Brain pericyte (primary cell): ENCODE results near the gene CYP1B1.
A peak's percentile ranks its signal among the peaks of the same experiment; 100 is the strongest.

Experiments used
- DNase-seq: peaks from one replicate; pipeline ENCODE4 v3.0.0-alpha.2; 2012; ENCODE audit warnings: low read depth, low spot score

The CYP1B1 gene

DNA sequence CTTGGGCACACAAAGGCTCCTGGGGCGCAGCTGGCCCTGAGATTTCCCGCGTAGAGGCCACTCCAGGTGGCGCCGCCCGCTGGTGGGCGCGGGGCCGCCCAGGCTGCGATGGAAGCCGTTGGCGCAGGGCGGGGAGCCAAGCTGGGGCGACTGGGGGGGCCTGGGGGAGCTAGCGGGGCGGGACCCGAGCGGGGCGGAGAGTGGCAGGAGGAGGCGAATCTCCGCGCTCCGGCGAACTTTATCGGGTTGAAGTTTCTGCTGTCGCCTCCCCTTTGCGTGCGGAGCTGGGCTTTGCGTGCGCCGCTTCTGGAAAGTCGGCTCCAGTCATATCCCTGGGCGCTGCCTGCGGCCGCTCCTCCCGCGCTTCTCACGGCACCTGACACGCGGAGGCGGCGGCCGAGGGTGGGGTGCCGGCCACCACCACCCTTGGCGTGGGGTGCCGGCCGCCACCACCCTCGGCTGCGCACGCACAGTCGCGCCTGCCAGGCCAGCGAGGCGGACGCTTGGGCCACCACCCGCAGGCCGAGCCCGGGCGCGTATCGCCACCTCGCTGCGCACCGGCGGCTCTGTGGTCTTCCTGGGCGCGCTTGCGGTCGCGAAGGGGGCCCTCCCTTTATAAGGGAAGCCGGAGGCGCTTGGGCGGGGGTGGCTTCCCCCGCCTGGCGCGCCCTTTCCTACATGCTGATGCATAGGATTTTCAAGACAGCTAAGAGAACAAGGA, 919 bp upstream of the CYP1B1 start:
- DNase-seq, result no peak

DNA sequence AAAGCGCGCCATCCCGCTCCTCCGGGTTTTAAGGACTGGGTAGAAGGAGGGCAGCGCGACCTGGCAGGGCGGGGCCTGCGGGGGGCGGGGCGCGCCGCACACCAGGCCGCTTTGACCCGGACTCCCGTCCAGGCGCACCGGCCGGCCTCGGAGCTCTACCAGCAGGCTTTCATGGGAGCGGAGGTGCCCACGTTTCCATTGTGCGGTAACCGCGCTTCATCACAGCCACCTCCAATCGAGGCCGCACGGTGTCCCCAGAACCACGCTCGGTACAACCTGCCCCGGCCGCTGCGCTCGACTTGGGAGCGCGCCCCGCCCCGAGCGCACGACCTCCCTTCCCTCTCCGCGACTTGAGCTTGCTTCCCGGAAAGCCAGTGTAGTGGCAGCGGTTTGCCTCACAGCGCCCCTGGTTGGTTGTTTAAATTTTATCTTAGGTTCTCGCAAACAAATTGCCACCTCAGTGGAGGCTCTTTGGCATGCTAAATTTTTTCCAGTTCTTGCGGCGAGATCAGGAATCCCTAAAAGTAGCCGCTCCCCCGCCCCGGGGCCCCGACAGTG, 280 bp upstream of the CYP1B1 start:
- no peak for DNase-seq

DNA sequence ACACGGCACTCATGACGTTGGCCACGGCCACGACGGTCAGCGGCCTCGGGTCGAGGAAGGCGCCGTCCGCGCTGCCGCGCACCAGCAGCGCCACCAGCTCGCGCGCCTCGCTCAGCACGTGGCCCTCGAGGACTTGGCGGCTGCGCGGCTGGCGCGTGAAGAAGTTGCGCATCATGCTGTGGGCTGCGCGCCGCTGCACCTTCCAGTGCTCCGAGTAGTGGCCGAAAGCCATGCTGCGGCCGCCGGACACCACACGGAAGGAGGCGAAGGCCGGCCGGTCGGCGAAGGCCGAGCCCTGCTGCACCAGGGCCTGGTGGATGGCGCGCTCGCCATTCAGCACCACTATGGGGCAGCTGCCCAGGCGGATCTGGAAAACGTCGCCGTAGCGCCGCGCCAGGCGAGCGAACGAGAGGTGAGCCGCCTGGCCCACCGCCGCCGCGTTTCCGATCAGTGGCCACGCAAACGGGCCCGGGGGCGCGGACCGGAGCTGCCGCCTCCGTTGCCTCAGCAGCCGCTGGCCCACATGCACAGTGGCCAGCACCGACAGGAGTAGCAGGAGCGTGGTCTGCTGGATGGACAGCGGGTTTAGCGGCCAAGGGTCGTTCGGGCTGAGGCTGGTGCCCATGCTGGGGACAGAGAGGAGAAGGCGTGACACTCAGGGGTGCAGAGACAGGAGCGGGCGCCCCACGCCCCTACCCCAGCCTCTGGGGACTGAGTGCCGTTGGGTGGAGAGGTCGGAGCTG, 1.0 kb downstream of the CYP1B1 start:
- DNase-seq, result no peak

DNA sequence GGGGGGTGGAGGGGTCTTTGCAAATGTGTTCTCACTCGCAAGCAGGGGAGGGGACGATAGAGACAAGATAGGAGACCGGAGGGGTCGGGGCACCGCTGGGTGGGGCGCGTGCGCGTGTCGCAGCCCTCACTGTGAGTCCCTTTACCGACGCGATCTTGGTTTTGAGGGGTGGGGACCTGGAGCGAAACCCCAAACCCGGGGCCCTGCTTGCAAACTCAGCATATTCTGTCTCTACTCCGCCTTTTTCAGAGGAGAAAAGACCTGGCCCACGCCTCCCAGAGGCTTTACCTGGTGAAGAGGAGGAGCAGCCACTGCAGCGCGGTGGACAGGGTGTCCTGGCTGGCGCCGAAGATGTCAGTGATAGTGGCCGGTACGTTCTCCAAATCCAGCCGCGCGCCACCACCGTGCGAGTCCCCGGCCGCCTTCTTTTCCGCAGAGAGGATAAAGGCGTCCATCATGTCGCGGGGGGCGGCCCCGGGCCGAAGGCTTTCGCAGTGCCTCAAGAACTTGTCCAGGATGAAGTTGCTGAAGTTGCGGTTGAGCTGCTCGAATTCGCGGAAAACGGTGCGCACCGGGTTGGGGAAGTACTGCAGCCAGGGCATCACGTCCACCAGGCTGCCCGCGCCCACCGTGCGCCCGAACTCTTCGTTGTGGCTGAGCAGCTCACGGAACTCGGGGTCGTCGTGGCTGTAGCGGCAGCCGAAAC, 1.7 kb downstream of the CYP1B1 start:
- DNase-seq, result no peak

DNA sequence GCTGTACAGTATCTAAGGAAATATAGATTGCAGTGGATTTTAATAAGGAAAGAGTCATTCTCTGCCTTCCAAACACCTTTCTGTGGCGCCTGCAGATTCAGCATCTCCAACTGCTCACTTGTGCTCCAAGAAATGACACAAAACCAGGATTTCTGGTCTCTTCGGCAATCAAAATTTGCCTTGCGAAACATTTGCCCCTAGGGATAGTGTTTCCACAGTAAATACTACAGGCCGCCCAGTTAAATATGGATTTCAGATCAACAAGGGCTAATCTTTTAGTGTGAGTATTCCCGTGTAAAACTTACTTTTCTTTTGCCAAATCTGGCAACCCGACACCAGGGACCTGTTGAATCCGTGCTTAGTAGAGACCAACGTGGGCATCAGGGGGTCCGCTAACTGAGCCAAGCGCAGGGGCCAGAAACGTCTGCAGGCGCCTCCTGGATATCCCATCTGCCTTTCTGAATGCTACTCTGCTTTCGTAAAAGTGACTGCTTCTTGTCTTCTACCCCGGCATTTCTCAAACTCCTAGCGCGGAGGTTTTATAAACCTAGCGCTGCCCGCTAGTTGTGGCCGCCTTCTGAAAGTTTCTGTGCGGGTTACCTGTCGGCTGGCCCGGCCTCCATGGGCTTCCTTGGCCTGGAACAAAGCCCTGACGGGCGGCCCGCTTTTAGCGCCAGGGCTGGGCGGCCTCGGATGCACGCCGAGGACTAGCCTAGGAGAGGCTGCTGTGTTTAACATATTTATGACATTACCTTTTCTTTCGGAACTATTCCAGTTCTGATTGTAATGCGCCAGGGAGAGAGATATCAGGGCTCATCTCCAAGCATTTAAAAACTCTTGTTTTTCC, 2.5 kb downstream of the CYP1B1 start:
- no peak for DNase-seq

DNA sequence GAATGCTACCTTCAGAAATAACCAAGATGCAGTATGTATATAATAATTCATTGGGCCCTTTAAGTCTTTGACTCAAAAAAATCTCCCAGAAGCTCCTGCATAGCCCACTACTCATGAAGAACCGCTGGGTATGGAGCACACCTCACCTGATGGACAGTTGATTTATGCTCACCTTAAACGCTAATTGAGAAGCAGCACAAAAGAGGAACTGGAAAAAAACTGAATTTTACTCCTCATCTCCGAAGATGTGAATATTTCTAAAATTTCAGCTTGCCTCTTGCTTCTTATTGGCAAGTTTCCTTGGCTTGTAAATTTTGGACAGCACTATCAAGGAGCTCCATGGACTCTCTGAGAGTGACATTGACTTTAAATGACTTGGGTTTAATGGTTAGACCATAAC, 5.5 kb downstream of the CYP1B1 start:
- no peak for DNase-seq

DNA sequence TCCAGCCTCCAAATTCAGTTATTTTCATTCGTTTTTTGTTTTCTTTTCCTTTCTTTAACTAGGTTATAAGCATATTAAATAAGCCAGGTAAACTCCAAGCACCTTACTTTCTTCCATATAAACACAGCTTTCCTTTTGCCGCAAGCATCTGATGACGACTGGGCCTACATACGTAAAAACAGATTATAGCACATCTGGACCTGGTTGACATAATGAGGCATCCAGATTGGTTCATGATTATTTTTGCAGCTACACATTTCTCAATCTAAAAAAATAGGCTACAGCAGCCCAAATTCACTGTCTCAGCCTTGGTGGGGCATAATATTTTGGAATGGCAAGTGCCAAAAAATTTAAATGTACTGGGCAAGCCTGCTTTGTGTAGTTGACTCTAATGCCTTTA, 7.7 kb downstream of the CYP1B1 start:
- DNase-seq, result no peak

DNA sequence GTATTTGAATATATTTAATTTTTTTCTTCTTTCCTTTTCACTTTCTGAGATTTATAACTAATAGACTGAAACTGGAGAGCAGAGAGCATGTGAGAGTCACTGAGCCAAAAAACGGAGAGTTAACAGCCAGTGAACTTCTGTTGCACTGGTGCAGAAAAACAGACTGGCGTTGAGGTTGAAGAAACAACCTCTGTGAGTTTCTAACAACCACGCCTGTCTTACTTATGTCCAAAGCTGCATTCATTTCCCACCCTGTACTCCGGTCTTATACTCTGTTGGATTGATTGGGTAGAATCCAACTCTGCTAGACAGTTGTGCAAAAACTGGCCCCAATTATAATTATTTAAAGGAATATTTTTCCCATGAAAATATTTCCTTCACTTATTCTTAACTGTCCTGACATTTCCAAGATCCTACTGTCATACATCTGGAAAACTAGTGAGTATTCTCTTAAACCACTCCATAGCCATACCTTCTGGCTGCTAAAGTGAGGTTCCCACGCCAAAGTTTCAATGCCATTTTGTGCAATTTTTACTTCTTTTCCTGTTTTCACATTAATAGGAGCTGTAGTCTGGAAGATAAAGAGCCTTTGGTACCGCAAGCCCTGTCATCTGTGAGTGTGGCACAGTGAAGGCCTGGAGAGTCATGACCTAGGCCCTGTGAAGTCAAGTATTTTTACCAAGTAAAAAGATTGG, 9.4 kb downstream of the CYP1B1 start:
- no peak for DNase-seq

DNA sequence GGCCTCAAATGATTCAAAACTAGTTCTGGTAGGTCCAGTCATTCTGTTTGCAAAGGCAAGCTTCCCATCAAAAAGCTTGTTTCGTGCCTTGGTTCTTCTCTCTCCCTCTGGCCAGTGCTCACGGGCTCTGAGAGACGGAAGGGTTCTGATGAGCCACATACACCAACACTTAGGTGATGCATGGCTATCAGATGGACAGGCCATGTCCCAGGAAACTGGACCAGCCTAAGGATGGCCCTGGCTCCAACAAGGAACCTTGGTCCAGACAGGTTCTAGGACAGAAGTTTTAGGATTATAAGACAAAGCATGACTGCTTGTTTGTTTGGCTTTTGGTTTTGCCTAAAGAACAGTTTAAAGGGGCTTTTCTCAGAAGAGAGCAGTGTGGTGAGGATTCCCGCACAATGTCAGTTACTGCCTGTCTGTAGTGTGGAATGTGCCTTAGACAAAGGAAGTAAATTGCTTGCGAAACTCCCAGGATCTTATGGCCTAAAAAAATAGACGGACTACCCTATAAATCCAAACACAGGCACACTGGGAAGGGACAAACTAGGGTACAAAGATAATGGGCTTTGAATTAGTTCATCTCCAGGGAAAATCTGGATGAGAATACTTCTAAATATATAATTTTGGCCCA, 10.3 kb downstream of the CYP1B1 start:
- no peak for DNase-seq

DNA sequence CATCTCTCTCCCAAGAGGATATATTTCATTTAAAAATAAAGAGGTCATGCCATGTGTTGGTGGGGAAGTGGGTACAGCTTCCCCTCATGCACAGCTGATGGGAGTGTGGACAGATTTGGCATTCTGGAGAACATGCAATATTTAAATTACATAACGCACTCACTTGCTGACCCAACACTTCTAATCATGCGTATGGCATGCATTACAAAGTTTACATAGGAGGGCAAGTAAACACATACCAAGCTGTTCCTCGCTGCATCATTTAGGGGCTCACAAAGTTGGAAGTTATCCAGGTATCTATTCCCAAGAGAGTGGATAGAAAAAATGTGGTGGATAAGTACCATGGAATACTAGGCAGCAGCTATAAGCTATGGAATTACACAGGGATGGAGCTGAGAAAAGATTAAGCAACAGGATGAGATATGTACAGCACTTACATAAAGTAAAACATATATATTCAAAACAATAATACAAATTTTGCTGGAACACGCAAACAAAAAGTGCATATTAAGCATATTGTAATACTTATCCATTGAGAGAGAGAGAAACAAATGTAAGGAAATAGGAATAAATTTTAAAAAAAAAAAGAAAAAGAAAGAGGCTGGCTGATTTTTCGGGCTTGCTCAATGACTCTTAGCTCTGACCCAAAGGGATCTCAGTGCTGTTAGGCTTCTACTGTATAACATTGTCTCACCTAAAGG, 11.0 kb downstream of the CYP1B1 start:
- DNase-seq, result peak; percentile 32

DNA sequence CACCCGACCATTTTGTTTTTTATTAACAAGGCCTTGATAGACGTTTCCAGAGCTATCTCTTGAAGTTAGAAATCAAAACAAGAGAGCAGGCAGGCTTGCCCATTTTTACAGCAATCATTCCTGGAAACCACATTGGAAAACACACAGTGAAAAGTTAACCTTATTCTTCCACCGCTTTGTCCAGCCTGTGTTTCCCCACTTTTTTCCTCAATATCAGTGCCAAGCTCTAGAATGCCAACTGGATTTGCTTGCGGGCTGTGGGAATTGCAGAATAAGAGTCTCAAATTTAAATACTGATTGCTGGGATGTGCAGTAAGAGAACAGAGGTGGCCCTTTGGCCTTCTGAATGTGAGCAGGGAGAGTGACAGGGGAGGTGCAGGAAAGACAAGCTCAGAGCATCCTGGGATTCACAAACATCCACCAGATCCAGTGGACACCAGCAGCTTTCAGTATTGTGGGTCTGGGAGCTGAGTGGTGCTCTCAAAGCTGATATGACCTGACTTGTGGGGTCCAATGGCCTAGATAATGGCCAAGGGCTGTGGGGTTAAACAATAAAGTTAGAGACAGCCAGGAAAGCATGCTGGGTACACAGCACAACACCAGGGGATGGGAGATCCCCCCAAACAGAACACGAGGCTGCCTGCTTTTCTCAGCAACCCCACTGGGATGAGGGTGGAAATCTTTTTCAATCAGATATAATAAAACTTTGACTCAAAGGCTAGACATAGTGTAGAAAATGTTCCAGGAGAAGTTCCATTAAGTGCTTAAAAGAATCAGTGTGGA, 15.5 kb downstream of the CYP1B1 start:
- DNase-seq, result no peak

DNA sequence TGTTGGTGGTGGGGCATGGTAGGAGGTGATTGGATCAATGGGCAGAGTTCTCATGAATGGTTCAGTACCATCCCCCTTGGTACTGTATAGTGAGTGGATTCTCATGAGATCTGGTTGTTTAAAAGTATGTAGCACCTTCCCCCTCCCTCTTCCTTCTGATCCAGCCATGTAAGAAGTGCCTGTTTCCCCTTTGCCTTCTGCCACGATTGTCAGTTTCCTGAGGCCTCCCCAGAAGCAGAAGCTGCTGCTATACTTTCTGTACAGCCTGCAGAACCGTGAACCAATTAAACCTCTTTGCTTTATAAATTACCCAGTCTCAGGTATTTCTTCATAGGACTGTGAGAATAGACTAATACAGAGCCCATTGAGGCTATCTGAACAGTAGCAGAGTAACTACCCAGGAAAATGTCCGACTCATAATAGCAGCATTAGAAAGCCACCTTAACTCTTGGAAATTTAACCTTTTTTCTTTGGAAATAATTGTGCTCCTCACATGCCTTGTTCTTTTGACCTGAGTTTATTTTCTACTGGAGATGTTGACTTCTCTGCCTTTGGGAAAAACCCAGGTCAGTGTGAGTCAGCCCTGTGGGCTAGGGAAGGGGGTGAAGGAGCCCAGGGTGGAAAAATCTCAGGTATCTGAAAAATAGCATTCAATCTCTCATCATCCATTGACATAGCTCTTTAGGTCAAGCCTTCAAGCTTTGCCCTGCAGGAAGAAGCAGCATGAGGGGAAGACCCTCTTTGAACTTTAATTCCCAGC, 18.1 kb downstream of the CYP1B1 start:
- DNase-seq, result no peak

DNA sequence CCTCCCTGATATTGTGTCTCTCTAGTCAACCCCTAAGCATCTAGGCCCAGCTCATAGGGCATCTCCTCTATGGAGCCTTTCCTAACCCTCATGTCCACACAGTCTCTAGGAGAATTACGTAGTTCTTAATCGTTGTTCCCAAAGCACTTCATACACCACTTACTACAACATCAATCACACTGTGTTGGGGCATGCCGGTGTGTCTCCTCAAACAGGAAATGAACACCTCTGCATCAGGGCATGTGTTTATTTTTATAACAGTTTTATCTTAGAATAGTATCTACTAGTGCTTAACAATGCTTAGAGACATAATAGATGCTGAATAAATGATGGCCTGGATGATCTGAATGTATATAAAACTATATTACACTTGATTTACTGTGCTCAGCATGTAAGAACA, 19.7 kb downstream of the CYP1B1 start:
- no peak for DNase-seq

DNA sequence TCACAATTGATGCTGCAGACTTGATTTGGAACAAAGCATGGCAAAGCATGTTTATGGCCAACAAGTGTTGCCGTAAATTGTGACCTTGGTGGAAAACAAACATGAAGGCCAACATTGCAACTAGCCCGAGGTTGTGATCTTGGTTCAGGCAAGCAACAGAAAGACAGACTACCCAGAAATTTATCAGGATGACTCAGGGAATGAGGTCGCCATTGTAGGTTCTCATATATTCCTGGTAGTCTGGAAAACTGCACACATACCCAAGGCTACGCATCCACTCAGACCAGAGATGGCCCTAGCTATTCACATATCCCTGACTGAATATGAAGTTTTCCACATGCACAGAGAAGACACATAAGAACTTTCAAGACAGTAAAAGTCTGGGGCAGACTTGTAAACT, 30.1 kb downstream of the CYP1B1 start:
- no peak for DNase-seq

DNA sequence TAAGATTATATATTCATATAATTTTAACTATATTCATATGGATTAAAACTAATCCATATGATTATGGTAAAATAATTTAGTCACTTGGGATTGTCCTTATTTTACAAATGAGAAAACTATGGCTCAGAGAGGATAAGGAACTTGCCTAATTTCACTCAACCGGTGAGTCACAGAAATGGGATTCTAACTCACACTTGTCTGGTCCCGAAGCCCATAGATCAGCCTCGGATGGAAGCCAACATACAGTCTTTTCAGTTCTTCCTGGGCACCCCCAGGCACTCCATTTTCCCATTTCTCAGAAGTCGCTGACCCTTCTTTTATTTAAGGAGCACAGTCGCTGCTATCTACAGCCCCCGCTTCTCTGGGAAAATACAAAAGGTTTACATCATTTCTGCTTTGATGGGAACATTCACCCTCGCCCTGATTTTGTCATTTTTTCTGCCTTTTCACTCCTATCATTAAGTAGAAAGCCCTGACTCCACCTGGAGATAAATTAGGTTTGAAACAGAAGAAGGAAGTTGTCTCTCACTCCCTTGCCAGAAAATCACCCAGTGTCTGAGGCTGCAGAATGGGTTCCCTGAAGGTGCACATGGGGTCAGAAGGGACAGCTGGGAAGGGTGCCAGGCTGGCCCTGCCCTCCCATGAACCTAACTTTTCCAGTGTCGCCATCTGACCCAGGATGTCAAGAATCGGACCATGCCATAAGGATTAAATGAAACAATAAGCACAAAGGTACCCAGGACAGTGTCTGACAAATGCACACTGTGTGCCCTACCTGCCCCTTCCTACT, 36.6 kb downstream of the CYP1B1 start:
- DNase-seq, result no peak

DNA sequence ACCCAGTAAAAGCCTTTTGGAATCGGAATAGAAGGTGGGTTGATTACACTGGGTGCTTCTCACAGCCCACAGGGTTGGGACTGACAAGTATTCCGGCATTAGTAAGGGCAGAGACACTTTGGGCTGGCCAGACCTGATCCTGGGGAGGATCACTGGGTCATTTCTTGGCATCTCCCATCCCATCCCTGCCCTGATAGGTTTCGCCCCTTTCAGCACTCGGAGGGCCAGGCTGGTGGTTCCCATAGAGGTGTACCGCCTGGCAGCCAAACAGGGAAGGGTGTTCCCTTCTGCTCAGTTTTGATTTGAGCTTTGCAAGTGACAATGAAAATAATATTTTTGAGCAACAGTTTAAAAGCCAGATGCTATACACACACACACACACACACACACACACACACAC, 37.3 kb downstream of the CYP1B1 start:
- no peak for DNase-seq
